GM12872 (cell line): ENCODE measurements around the gene PSMC2.

Experiments
- CTCF ChIP-seq: IDR thresholded peaks from 3 replicates; pipeline ENCODE4 v1.5.1; 2011; ENCODE audit warnings: low read depth, mild to moderate bottlenecking, low read length, moderate library complexity; ENCODE audit not compliant: insufficient read depth

The PSMC2 gene

GRCh38 chr7:103347507-103348267, at the start of gene PSMC2:
PSMC2 (plus strand) TSS chr7:103347643; CDS start chr7:103347712, 69 bp downstream.
- no peak for TF ChIP-seq CTCF

- no peak for TF ChIP-seq CTCF
These were observed 49.6 kb upstream of the PSMC2 start for GRCh38 chr7:103297837-103298179.

- TF ChIP-seq CTCF: no peak
These were observed 47.8 kb upstream of the PSMC2 start for GRCh38 chr7:103299660-103300059.

- no peak for TF ChIP-seq CTCF
These were observed 46.0 kb upstream of the PSMC2 start for GRCh38 chr7:103301441-103301840.

- no peak for TF ChIP-seq CTCF
These were observed 39.8 kb upstream of the PSMC2 start for GRCh38 chr7:103307503-103308231.

- TF ChIP-seq CTCF: no peak
These were observed 32.6 kb upstream of the PSMC2 start for GRCh38 chr7:103314852-103315251.

GRCh38 chr7:103316380-103316941, 31.0 kb upstream of the PSMC2 start:
- TF ChIP-seq CTCF: no peak
